HG03520 (cell line): ENCODE measurements around the gene KCNH3.
"Not testable (repeated sequence)": the region's sequence is repeated elsewhere in the genome, so short reads cannot be mapped to it uniquely, and the experiment has no call there.

Source experiments
- ATAC-seq: cut with Tn5 transposase; IDR thresholded peaks from one replicate; pipeline ENCODE4 v1.9.1; 2021; ENCODE audit warnings: mild to moderate bottlenecking, moderate library complexity; ENCODE audit not compliant: unreplicated experiment

Gene KCNH3

GRCh38 chr12:49538510-49539403, at the start of gene KCNH3:
Gene KCNH3, plus strand, starts transcription at chr12:49539030. Its CDS starts 387 bp downstream, at chr12:49539417.
- no peak for ATAC-seq

- ATAC-seq = no peak
Measured at GRCh38 chr12:49489154-49489553, 49.7 kb upstream of the KCNH3 start.

GRCh38 chr12:49489720-49490119, 49.1 kb upstream of the KCNH3 start:
- no peak for ATAC-seq

- ATAC-seq = no peak
Measured at GRCh38 chr12:49491823-49492222, 47.0 kb upstream of the KCNH3 start.

- ATAC-seq = no peak
Measured at GRCh38 chr12:49493900-49494299, 44.9 kb upstream of the KCNH3 start.

GRCh38 chr12:49496417-49497360, 42.1 kb upstream of the KCNH3 start:
- ATAC-seq = no peak

GRCh38 chr12:49501895-49502294, 36.9 kb upstream of the KCNH3 start:
- ATAC-seq = no peak

GRCh38 chr12:49502590-49502989, 36.2 kb upstream of the KCNH3 start:
- no peak for ATAC-seq

- ATAC-seq = no peak
Measured at GRCh38 chr12:49503674-49504180, 35.1 kb upstream of the KCNH3 start.

- ATAC-seq = no peak
Measured at GRCh38 chr12:49505672-49506071, 33.2 kb upstream of the KCNH3 start.

GRCh38 chr12:49507139-49507538, 31.7 kb upstream of the KCNH3 start:
- no peak for ATAC-seq

GRCh38 chr12:49509681-49510080, 29.1 kb upstream of the KCNH3 start:
- ATAC-seq = not testable (repeated sequence)

GRCh38 chr12:49511410-49511809, 27.4 kb upstream of the KCNH3 start:
- ATAC-seq = no peak

- ATAC-seq = no peak
Measured at GRCh38 chr12:49512546-49512945, 26.3 kb upstream of the KCNH3 start.

GRCh38 chr12:49515266-49515665, 23.6 kb upstream of the KCNH3 start:
- ATAC-seq = no peak

- ATAC-seq = no peak
Measured at GRCh38 chr12:49518914-49519573, 19.8 kb upstream of the KCNH3 start.

- ATAC-seq = no peak
Measured at GRCh38 chr12:49519574-49519936, 19.3 kb upstream of the KCNH3 start.

GRCh38 chr12:49521389-49521788, 17.4 kb upstream of the KCNH3 start:
- no peak for ATAC-seq

GRCh38 chr12:49524660-49525324, 14.0 kb upstream of the KCNH3 start:
- no peak for ATAC-seq

- ATAC-seq = no peak
Measured at GRCh38 chr12:49525942-49526341, 12.9 kb upstream of the KCNH3 start.
